Fibroblast of gingiva (primary cell): ENCODE data around the gene WDR37.

Source experiments
- DNase-seq: peaks from one replicate; pipeline ENCODE4 v3.0.0-alpha.2; 2011; ENCODE audit warnings: low read depth

The WDR37 gene

GRCh38 chr10:1169981-1170866 is 114.0 kb downstream of the WDR37 start:
- DNase-seq, result no peak

GRCh38 chr10:1170867-1171180 is 114.6 kb downstream of the WDR37 start:
- DNase-seq, result no peak

GRCh38 chr10:1171182-1171581 is 115.0 kb downstream of the WDR37 start:
- no peak for DNase-seq

- DNase-seq, result no peak
Observed at GRCh38 chr10:1171586-1171985, 115.4 kb downstream of the WDR37 start.

GRCh38 chr10:1172256-1172984 is 116.2 kb downstream of the WDR37 start:
- DNase-seq, result no peak

- DNase-seq, result no peak
Observed at GRCh38 chr10:1173091-1173490, 116.9 kb downstream of the WDR37 start.

GRCh38 chr10:1174022-1174421 is 117.8 kb downstream of the WDR37 start:
- no peak for DNase-seq

GRCh38 chr10:1175956-1176565 is 119.9 kb downstream of the WDR37 start:
- DNase-seq, result no peak

- DNase-seq, result no peak
Observed at GRCh38 chr10:1177936-1178335, 121.8 kb downstream of the WDR37 start.

GRCh38 chr10:1178506-1178905 is 122.3 kb downstream of the WDR37 start:
- DNase-seq, result no peak

- no peak for DNase-seq
Observed at GRCh38 chr10:1179346-1180070, 123.3 kb downstream of the WDR37 start.

GRCh38 chr10:1180071-1180730 is 124.0 kb downstream of the WDR37 start:
- DNase-seq, result no peak

- DNase-seq, result no peak
Observed at GRCh38 chr10:1180836-1181235, 124.7 kb downstream of the WDR37 start.
